SK-N-SH (cell line): ENCODE results near the gene TAB2. TPM values are rescaled to one million over a fixed set of nuclear protein-coding genes. Genes with fewer than 3 reads are reported as not detected.

Experiments used
- CTCF ChIA-PET: fragments of 300-600, 350-600 bp; formaldehyde crosslinking; extraction: SDS; loops from one replicate; lab custom pipeline; 2021; lab: Yijun Ruan, JAX
- POLR2A ChIA-PET: fragments of 350-600 bp; sonication (Branson Sonifier 250); formaldehyde crosslinking; extraction: SDS; loops from one replicate; lab custom pipeline; 2020; ENCODE audit warnings: antibody characterized with exemption, inconsistent platforms; lab: Yijun Ruan, JAX
- DNase-seq: peaks from one replicate; pipeline ENCODE4 v3.0.0; 2012
- H2AFZ ChIP-seq: fragments of 200-600 bp; sonication (generic); 2 replicates; pipeline ENCODE4 v1.8.1; 2016; ENCODE audit warnings: antibody characterized with exemption, mild to moderate bottlenecking, low read depth
- H3F3A ChIP-seq: fragments of 200-600 bp; sonication (generic); replicated peaks from 2 replicates; pipeline ENCODE3; 2016; ENCODE audit warnings: antibody characterized with exemption, mild to moderate bottlenecking; ENCODE audit not compliant: insufficient read depth
- H3K27ac ChIP-seq, 2 experiments: fragments of 200-500 bp in 1 of 2; fragments of 200-600 bp in 1 of 2; sonication (Bioruptor generic) in 1 of 2; sonication (generic), shearing (Covaris generic) in 1 of 2; 2 replicates each; pipeline versions ENCODE4 v1.5.1 to v1.6.1; 2014 to 2016; ENCODE audit warnings: low read depth in 2 of 2, inconsistent platforms in 1 of 2, low read length in 1 of 2, mild to moderate bottlenecking in 1 of 2, mixed read lengths in 1 of 2
- H3K27me3 ChIP-seq: fragments of 200-600 bp; sonication (generic), shearing (Covaris generic); 2 replicates; pipeline ENCODE4 v1.6.1; 2016; ENCODE audit warnings: mixed run types; ENCODE audit not compliant: insufficient read depth
- H3K36me3 ChIP-seq, 2 experiments: fragments of 200-500 bp in 1 of 2; fragments of 200-600 bp in 1 of 2; sonication (Bioruptor generic) in 1 of 2; sonication (generic) in 1 of 2; replicated peaks in 1 of 2; 2 replicates each; pipeline versions ENCODE3 to v1.5.1; 2014 to 2016; ENCODE audit warnings: low read length in 1 of 2, mild to moderate bottlenecking in 1 of 2; ENCODE audit not compliant: insufficient read depth in 2 of 2, control insufficient read depth in 1 of 2
- H3K4me1 ChIP-seq, 2 experiments: fragments of 200-500 bp in 1 of 2; fragments of 200-600 bp in 1 of 2; sonication (Bioruptor generic) in 1 of 2; sonication (generic), shearing (Covaris generic) in 1 of 2; 2 replicates each; pipeline versions ENCODE4 v1.5.1 to v1.6.1; 2014 to 2016; ENCODE audit warnings: low read depth in 1 of 2, low read length in 1 of 2, mixed run types in 1 of 2; ENCODE audit not compliant: insufficient read depth in 2 of 2, control insufficient read depth in 1 of 2
- H3K4me2 ChIP-seq: fragments of 200-600 bp; sonication (generic), shearing (Covaris generic); 2 replicates; pipeline ENCODE4 v1.6.1; 2017; ENCODE audit warnings: mixed run types
- H3K4me3 ChIP-seq, 2 experiments: fragments of 200-500 bp in 1 of 2; fragments of 200-600 bp in 1 of 2; sonication (Bioruptor generic) in 1 of 2; sonication (generic), shearing (Covaris generic) in 1 of 2; 2 replicates each; pipeline versions ENCODE4 v1.5.1 to v1.8.1; 2014 to 2016; ENCODE audit warnings: low read depth in 2 of 2, inconsistent platforms in 1 of 2, low read length in 1 of 2, mild to moderate bottlenecking in 1 of 2, mixed read lengths in 1 of 2, moderate library complexity in 1 of 2
- H3K79me2 ChIP-seq: fragments of 200-600 bp; sonication (generic); 2 replicates; pipeline ENCODE4 v1.8.1; 2017; ENCODE audit warnings: mild to moderate bottlenecking; ENCODE audit not compliant: insufficient read depth
- H3K9ac ChIP-seq: fragments of 200-600 bp; sonication (generic); 2 replicates; pipeline ENCODE4 v1.6.1; 2017; ENCODE audit warnings: mixed run types
- H3K9me2 ChIP-seq: fragments of 200-600 bp; sonication (generic); 2 replicates; pipeline ENCODE4 v1.6.1; 2017; ENCODE audit warnings: mixed run types
- H3K9me3 ChIP-seq: fragments of 200-600 bp; sonication (generic); 2 replicates; pipeline ENCODE4 v1.6.1; 2017; ENCODE audit warnings: mixed run types, mild to moderate bottlenecking, moderate library complexity
- H4K20me1 ChIP-seq: fragments of 200-600 bp; sonication (generic); 2 replicates; pipeline ENCODE4 v1.6.1; 2017; ENCODE audit warnings: mild to moderate bottlenecking, mixed run types; ENCODE audit not compliant: insufficient read depth
- ELF1 ChIP-seq: IDR thresholded peaks from 2 replicates; pipeline ENCODE4 v1.4.0; 2012
- GABPA ChIP-seq: IDR thresholded peaks from 2 replicates; pipeline ENCODE4 v1.4.0; 2012; ENCODE audit warnings: low read depth, mild to moderate bottlenecking
- GATA2 ChIP-seq: sonication (generic); formaldehyde crosslinking; IDR thresholded peaks from 2 replicates; pipeline ENCODE4 v1.5.0; 2020; ENCODE audit warnings: mild to moderate bottlenecking, missing genetic modification reagents
- JUND ChIP-seq: IDR thresholded peaks from 2 replicates; pipeline ENCODE4 v1.4.0; 2012
- MAX ChIP-seq: IDR thresholded peaks from 2 replicates; pipeline ENCODE4 v1.4.0; 2012; ENCODE audit warnings: low read depth
- MEF2A ChIP-seq: IDR thresholded peaks from 2 replicates; pipeline ENCODE4 v1.4.0; 2012; ENCODE audit warnings: low read depth, borderline replicate concordance
- MXI1 ChIP-seq: IDR thresholded peaks from 2 replicates; pipeline ENCODE4 v1.6.1; 2012; ENCODE audit warnings: mild to moderate bottlenecking, low read depth, low read length, improper control_type of control experiment
- NRF1 ChIP-seq: IDR thresholded peaks from 2 replicates; pipeline ENCODE4 v1.6.1; 2012; ENCODE audit warnings: low read depth, mild to moderate bottlenecking, low read length
- PBX3 ChIP-seq: IDR thresholded peaks from 2 replicates; pipeline ENCODE4; 2012
- POLR2AphosphoS5 ChIP-seq: IDR thresholded peaks from 2 replicates; pipeline ENCODE4 v1.6.1; 2012; ENCODE audit warnings: low read depth, low read length
- RAD21 ChIP-seq: IDR thresholded peaks from 2 replicates; pipeline ENCODE4 v1.6.1; 2012; ENCODE audit warnings: mild to moderate bottlenecking, low read length
- REST ChIP-seq: IDR thresholded peaks from 2 replicates; pipeline ENCODE4 v1.6.1; 2012; ENCODE audit warnings: mild to moderate bottlenecking, low read depth, low read length, moderate library complexity
- RFX5 ChIP-seq: IDR thresholded peaks from 2 replicates; pipeline ENCODE4 v1.6.1; 2012; ENCODE audit warnings: mild to moderate bottlenecking, improper control_type of control experiment, low read length
- RXRA ChIP-seq: IDR thresholded peaks from 2 replicates; pipeline ENCODE4 v1.4.0; 2012; ENCODE audit warnings: low read depth, mild to moderate bottlenecking, borderline replicate concordance
- SIN3A ChIP-seq: IDR thresholded peaks from 2 replicates; pipeline ENCODE4 v1.6.1; 2012; ENCODE audit warnings: low read depth, mild to moderate bottlenecking, low read length, moderate library complexity, borderline replicate concordance
- SMC3 ChIP-seq: IDR thresholded peaks from 2 replicates; pipeline ENCODE4 v1.6.1; 2012; ENCODE audit warnings: low read depth, low read length, improper control_type of control experiment
- USF1 ChIP-seq: IDR thresholded peaks from 2 replicates; pipeline ENCODE4 v1.4.0; 2012; ENCODE audit warnings: low read depth, borderline replicate concordance
- WGBS: methylation state at CpG from one replicate; pipeline ENCODE4 v1.1.6; 2017; ENCODE audit warnings: low lambda C conversion rate; 5-methylcytosine and 5-hydroxymethylcytosine counted together
- polyA plus RNA-seq, 3 experiments: library from polyadenylated mRNA; depleted of rRNA; stranded (reverse); fragments of >200 nt; gene quantifications; 2 replicates each; pipeline ENCODE4 v1.2.3, GENCODE V29; 2012
- TF ChIP-seq, protein P1 (sequence below): fragments of 150-350 bp; IDR thresholded peaks from 2 replicates; pipeline ENCODE4 v1.6.1; 2017; ENCODE audit warnings: antibody characterized with exemption, low read length, low read depth, borderline replicate concordance
- TF ChIP-seq, protein P2 (sequence below): fragments of 200-600 bp; sonication (generic); IDR thresholded peaks from 2 replicates; pipeline ENCODE4 v1.6.1; 2017; ENCODE audit warnings: antibody characterized with exemption, mild to moderate bottlenecking, moderate library complexity

The TAB2 gene
- polyA plus RNA-seq, 1 of the 3 experiments (the other 2 are of a cell fraction), result 24.4 TPM

GRCh38 chr6:149354009-149354408 is 36.5 kb downstream of the TAB2 start:
- Histone ChIP-seq H3K27ac (no peak overlapping the region), H3K79me2 (peaks cover 100% of the 10 kb centered on the region), H3K9me2 (no peaks in the 10 kb centered on the region), H4K20me1 (peaks cover 94% of the 10 kb centered on the region), H3K4me1 (no peaks in the 10 kb centered on the region), H3K36me3 (peaks cover 2 to 14% of the 10 kb centered on the region in 2 experiments), H3K4me3 (no peak overlapping the region), H3K27me3 (no peaks in the 10 kb centered on the region), H3F3A (peaks cover 19% of the 10 kb centered on the region), H3K9me3 (no peaks in the 10 kb centered on the region)
- ChIA-PET POLR2A (no interaction called here), CTCF (no interaction called here)
- DNase-seq, result no peak
- TF ChIP-seq SMC3, result no peak
- no peak for TF ChIP-seq MXI1
- TF ChIP-seq, protein P1, sequence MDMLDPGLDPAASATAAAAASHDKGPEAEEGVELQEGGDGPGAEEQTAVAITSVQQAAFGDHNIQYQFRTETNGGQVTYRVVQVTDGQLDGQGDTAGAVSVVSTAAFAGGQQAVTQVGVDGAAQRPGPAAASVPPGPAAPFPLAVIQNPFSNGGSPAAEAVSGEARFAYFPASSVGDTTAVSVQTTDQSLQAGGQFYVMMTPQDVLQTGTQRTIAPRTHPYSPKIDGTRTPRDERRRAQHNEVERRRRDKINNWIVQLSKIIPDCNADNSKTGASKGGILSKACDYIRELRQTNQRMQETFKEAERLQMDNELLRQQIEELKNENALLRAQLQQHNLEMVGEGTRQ, result no peak
- TF ChIP-seq, protein P2, sequence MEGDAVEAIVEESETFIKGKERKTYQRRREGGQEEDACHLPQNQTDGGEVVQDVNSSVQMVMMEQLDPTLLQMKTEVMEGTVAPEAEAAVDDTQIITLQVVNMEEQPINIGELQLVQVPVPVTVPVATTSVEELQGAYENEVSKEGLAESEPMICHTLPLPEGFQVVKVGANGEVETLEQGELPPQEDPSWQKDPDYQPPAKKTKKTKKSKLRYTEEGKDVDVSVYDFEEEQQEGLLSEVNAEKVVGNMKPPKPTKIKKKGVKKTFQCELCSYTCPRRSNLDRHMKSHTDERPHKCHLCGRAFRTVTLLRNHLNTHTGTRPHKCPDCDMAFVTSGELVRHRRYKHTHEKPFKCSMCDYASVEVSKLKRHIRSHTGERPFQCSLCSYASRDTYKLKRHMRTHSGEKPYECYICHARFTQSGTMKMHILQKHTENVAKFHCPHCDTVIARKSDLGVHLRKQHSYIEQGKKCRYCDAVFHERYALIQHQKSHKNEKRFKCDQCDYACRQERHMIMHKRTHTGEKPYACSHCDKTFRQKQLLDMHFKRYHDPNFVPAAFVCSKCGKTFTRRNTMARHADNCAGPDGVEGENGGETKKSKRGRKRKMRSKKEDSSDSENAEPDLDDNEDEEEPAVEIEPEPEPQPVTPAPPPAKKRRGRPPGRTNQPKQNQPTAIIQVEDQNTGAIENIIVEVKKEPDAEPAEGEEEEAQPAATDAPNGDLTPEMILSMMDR, result no peak
- no peak for TF ChIP-seq GABPA
- TF ChIP-seq RAD21, result no peak
- TF ChIP-seq RFX5, result no peak
- no peak for TF ChIP-seq PBX3
- TF ChIP-seq MAX, result no peak
- no peak for TF ChIP-seq RXRA
- TF ChIP-seq USF1, result no peak
- TF ChIP-seq ELF1, result no peak
- no peak for TF ChIP-seq MEF2A
- no peak for TF ChIP-seq GATA2 (CRISPR knock-in tag)
- TF ChIP-seq SIN3A, result no peak
- no peak for TF ChIP-seq REST
- TF ChIP-seq JUND, result no peak
- TF ChIP-seq POLR2AphosphoS5, result no peak
- TF ChIP-seq NRF1, result no peak
- TF ChIP-seq, all 33 proteins: peak for 0
- 92% methylated on average over 2 of the region's 2 CpGs for WGBS
- H2AFZ ChIP-seq, result no peak overlapping the region
- no peak overlapping the region for H3K9ac ChIP-seq
- no peak overlapping the region for H3K4me2 ChIP-seq
